ENCODE measurements around the gene KCTD5.

- TF ChIP-seq CTCF (IDR thresholded peaks at IDR 0.05; ENCODE audit: insufficient read depth, low read length, poor library complexity, severe bottlenecking) (no peak), EZH2phosphoT487 (conservative IDR thresholded peaks at IDR 0.05; ENCODE audit: low read length) (no peak)
Measured at GRCh38 chr16:2708290-2708639, 25.9 kb downstream of the KCTD5 start.

Measured in SU-DHL-6 (cell line).